Kasumi-1 (cell line): ENCODE measurements around the gene GRIN2A.

Source experiments
- DNase-seq, 2 experiments: peaks; one replicate each; lab custom pipeline; 2025; lab: John Stamatoyannopoulos, UW

Gene GRIN2A

DNA sequence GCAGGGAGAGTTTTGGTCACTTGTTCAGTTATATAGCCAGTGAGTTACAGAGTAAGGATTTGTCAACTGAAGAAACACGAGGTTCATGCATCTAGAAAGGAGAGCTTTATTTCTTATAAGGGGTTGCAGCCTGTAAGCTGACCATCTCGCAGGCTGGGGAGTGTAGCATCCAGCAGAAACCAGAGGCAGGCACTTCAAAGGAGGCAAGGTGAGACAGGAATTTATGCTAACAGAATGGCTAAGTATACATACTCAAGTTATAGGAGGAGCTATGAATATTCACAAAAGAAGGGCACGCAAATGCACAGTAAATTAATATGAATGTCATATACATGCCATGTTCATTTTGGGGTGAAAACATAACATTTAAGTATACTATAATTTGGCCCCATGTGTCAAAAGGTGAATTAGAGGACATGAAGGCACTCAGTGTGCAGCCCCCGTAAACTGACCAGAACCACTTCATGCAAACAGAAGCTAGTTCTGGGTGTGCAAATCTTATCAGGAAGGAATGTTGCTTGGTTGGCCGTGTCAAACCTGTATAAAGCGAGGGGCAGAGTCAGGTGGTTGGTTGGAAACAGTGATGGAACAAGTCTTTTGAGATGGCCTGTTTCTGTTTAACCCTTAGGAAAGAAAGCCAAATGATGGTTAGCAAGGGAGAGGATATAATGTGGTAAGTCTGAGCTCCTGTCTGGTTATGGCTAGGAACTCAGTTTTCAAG, 97.0 kb downstream of the GRIN2A start:
- DNase-seq, result no peak

DNA sequence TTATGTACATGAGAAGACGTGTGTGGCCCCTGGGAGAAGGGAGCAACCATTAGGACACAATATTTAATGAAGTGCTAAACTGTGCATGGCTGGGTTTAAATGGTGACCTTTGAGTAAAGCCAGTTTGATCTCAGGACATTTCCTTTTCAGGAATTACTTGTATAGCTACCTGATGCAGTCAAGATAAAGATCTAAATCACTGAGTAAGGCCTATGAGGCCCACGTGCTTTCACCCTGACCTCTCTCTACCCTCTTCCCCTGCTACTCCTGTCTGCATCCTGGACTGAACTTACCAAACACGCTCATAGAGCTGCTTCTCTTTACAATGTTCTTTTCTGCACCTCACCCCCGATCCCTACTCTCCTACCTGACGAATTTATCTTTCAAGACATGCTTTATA, 98.9 kb downstream of the GRIN2A start:
- no peak for DNase-seq

DNA sequence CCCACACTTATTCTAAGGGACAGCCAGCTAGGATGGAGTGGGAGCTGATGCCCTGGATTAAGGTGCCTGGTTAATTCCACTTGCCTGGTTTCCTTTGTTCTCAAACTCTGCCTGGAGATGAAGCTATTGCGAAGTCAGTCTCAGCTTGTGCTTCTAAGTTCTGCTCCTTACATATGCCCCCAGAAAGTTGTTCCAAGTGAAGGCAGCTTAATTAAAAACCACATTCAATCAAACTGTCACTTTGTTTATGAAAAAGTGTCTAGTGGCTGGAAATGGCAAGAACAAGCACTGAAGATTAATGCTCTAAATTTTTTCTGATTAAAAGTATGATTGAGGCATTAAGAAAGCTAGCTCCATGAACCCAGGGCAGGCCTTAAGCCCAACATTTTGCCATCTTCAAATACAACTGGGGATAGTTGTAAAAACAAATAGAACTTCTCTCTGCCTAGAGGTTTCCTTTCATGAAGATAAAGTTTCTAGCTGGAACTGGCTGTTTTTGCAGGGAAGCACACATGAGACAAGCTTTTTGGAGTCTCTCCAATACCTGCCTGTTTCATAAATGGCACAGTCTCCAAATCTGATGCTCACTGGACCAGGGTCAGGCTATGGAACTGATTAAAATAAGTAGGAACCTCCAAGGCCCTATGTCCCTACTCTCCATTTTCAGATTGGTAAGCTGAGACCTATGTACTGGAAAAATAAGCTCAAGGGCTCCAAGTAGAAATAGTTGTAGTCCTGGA, 100.9 kb downstream of the GRIN2A start:
- DNase-seq, result no peak

DNA sequence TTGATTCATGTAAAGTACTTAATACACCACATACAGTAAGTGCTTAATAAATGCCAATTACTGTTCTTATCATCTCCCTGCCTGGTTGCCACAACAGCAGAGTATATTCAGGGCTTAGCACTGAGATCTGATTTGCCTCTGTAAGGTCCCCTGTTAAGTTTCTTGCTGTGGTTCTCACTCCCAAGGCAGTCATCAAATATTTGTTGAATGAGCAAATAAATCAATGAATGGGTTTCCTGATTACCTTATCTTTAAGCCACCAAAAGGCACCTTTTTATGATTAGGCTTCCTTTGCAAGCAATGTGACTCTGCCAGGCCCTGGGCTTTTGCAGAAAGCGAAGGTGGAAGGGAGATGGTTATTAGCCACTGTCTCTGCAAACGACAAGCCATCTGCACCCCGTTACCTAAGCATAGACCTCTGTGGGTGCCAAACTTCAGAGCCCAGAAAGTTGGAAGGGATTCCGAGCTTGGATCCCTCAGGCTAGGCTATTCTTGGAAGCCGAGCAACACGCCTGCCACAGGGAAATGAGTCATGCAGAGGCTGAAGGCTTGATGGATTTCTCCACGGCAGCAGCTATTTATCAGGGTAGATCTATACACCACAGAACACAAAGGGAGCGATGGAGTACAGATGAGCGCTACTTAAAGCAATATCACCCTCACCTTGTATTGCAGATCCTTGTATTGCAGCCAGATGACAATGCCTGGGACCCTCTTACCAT, 102.0 kb downstream of the GRIN2A start:
- DNase-seq, result no peak

DNA sequence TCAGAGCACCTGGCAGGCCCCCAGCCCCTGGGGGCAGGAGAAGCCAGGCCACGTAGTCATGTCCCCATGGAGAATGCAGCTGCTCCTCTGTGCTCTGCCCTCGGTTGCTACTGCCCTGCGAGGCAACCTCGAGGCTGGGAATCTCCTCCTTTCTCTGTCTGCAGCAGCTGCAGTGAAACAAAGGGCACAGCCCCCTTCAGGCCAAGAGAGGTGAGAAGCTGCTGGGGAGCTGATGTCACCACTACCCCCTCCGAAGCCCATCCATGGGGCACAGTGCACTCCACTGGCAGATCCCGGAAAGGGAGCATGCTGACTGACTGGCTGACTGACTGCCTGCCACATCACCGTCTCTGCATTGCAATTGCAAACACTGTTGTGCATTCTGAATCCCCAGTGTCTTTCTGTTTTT, 103.7 kb downstream of the GRIN2A start:
- no peak for DNase-seq

DNA sequence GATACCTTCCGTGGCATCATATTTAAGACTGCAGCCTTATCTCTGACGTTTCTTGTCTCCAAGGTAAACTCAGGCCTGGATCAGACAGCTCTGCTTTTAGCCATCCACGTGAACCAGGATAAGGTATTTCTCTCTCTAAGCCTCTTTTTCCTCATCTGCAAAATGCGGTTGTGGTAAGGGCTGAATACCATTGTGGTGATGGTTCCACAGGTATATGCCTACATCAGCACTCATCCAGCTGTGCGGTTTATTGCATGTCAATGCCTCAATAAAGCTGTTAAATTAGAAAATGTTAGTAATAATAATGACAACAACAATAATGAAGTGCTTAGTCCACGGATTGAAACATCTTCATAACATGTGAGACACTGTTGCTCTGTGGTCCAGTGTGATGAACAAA, 104.4 kb downstream of the GRIN2A start:
- no peak for DNase-seq

DNA sequence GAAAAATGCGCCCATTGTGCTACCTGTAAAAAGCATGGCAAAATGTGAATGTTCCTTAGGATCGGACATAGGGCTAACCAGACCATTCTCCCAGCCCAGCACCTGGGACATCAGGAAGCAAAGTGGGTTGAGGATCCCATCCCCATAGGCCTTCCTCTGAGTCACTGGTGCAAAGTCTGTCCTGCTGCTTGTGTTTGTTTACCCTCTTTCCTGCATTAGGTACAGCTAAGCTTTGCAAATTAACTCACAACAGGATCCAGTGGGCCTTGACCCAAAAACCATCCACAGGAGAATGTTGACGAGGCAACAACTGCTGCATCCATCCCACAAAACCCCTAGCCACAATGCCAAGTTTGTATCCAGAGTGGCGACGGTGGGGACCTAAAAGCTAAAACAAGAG, 106.2 kb downstream of the GRIN2A start:
- no peak for DNase-seq

DNA sequence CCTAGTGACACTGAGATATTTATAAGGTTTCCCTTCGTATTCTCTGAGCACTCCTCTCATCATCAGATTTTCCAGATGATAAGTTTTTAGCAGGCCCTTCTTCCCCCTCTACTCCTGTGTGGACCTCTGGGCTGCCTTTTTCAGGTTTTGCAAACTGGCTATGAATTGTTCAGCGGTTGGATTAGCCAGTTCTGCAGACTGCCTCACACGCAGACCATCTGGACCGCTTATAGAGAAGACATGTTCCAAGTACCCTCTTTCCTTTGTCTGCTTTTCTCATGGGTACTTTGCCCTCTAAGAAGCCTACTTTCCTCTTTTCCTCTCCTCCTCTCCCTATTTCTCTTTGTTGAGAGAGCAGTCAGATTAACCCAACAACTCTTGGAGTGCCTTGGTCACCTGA, 111.6 kb downstream of the GRIN2A start:
- DNase-seq, result no peak

DNA sequence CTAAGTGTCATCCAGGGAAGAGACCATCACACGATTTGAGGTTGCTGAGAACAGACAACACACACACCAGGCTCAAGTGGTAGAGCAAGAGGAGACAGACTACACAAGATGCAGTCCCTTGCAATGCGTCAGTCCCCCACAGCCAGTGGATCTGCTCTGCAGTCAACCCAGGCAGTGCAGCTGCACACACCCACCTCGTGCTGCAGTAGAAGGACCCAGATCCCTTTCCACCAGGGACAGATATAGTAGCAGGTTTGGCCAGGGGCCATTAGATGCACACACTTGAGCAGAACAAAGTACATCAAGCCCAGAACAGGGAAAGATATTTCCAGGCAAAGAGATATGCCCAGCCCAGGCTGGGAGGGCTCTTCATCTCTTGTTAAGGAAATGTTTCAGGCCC, 112.9 kb downstream of the GRIN2A start:
- DNase-seq, result no peak

DNA sequence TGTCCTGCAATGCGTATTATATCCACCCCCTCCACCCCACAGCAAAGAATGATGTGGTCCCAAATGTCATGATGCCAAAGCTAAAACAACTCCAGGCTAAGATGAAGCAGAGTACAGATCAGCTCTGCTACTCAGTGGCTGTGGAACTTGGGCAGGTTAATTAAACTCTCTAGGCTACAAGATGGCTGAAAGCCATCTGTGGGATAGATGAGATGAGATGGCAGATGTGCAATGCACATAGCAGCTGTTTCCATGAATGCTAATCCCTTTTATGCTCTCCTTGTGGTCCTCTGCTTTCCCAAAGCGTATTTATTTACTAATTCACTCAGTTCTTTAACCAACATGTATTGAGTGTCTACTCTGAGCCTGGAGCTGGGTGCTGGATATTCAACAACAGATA, 114.4 kb downstream of the GRIN2A start:
- no peak for DNase-seq

DNA sequence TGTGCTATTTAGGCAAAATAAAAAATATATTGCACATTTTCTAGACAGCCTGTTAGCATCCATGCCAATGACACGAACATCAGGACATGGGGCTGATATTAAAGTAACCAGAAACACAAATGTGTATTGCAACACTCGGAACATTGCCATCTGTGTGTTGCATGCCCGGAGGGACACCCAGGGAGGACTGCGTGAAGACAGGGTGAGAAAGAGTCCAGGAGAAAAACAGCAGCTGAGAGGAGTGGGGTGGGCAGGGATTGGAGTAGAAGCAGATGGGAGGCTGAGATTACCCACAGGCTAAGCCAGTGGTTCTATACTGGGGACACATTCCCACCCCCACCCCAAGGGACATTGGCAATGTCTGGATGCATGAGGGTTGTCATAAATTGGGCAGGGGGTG, 114.8 kb downstream of the GRIN2A start:
- no peak for DNase-seq

DNA sequence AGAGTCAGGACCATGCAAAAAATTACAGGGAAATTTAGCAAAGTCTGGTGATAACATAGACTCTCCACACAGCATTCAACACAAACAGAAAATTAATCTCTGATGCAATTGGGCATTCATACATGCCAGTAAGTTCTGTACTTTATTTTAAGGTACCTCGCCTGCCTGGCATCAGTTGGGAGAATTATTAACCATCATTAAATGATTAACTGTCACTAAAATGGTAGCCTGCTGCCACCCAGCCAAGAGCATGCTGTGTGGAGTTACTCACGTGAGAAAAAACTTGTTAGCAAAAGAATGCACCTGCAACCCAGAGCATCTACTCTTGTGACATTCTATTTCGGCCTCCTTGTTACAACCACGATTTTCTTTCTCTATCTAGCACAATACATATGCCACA, 117.2 kb downstream of the GRIN2A start:
- DNase-seq, result no peak

DNA sequence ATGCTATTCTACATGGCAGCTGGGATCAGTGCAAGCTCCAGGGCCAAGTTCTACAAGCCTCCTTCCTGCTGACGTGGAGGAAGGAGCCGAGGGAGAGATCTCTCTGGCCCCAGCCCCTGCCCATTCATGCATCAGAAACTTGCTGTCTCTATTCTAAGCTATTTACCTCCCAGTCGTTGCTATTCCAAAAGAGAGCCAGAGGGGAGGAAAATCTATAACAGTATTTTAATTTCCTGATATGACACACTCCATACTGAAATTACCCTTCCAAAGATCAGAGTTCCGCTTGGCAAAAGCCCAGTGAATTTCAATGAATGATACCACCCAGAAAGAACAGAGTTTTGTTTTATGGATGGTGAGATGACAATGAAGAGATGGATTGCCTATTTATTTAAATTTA, 133.4 kb downstream of the GRIN2A start:
- DNase-seq, result no peak

DNA sequence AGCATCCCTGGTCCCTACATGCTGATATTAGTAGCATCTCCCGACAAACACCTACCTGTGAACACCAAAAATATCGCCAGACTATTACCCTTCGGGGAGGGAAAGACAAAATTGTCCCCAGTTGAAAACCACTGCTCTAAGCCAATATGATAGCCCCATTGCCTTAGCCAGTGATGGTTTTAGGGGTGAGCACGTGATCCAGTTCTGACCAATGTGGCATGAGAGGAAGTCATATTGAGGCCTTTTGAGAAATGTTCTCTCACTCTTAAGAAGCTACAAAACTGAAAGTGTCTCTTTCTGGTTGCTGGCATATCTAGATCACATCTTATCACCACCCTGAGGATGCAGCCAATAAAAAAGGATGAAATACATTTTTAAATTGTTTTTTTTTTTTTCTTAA, 136.3 kb downstream of the GRIN2A start:
- no peak for DNase-seq

DNA sequence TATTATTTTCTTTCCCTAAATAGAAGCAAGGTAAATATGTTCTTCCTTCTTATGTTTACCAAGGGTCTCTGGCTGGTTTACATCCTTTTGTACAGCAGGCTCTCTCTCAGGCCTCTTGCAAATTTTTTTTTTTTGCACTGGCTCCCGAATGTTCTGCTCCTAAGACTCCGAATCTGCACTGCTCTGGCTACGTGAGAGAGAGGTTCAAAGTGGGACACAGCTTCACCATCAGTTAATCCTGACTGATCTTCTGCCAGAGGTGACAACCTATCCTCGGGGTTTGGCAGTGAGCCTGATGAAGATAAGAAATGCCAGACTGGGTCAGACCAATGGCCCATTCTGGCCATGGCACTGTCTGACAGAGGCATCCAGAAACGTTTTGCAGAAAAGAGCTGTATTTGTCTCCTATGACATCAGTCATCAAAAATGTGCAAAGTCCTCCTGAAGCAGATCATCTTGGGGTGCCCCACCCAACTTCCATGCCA, 136.9 kb downstream of the GRIN2A start:
- no peak for DNase-seq

DNA sequence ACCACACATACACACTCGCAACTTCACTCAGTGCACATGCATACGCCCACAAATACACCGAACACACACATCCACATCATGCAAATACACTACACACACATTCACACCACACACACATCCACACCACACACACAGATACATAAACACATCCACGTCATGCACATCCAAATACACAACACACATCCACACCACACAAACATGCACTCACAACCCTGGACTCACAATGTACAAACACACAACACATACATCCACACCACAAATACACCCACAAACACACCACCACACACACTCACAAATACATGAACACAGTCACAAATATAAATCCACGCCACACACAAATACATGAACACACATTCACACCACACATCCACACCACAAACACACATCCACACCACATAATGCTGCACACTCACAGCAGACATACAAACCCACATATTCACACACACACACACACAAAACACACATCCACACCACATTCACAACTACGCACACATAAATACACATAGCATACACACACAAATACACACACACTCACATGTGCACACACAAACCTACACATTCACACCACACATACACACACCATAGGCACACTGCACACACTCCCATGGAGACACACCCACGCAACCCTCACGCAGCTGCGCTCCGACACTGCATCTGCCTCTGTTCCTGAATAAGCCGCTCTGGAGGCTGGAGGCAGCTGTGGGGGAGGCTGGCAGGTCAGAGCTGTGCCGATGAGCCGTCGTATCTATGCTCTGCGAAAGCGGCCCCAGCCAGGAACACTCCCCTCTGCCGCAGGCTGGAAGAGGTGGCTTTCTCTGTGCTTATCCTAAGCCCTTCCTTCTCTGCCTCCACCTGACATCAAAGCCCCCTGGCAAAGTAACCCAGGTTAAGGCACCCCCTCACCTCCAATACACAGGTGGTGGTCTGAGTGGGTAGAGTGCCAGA, 141.8 kb downstream of the GRIN2A start:
- DNase-seq, result no peak

DNA sequence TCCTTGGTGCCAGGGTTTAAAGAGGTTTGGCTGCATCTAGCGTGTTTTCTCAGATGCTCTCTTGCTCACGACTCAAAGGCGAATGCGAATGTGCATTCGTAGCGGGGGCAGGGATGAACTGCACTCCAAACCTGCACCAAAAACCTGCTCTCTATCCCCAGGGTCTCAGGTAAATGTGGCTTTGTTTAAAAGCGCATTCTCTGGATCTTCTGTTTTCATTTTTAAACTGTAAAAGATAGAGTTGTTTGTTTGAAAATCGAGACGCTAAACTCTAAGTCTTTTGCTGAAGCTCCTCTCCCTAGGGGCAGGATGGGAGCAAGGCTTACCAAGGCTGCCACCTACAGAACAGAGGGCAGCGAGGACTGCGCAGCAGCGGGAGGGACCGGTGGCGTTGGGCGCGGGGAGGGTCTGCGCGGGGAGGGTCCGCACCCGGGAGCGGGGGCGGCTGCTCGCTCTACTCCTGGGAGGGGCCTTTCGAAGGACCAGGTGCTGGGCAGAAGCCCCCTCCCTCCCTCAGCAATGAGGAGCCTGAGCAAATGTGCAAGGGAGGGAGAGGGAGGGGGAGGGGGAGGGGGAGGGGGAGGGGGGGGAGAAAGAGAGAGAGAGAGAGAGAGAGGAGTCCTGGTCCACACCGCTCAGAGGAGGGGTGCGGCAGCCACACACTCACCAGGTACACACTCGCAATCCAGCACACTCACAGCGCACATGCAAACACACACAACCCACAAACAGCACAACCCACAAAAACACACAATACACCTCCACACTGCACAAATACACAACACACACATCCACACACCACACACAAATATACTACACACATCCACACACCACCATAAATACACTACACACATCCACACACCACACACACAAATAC, 142.8 kb downstream of the GRIN2A start:
- DNase-seq, result no peak

DNA sequence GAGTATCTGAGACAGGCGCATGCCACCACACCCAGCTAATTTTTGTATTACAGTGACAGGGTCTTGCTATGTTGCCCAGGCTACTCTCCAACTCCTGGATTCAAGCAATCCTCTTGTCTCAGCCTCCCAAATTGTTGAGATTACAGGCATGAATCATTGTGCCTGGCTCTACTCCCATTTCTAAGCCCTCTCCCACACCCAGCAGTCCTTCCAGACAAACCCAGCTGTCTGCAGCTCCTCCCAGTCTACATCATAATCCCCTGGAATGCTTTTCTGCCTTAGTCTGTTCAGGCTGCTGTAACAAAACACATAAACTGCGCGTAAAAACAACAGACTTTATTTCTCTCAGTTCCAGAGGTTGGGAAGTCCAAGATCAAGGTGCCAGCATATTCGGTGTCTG, 144.5 kb downstream of the GRIN2A start:
- DNase-seq, result no peak

DNA sequence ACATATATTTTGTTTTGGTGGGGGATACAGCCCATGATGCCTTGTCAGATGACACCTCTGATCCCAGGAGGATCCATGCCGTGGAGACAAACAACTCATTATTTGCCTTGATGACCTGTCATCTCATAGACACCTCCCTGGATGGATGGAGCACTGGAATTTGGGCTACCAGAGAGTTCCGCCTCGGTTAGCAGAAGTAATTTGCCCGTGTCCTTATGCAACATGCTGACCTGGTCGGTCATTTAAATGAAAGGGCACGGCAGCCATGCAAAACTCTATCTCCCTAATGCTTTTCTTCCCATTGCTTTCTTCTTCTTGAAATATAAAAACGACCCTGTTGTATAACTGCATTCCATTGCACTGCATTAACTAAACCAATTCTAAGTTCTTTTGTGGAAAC, 145.3 kb downstream of the GRIN2A start:
- DNase-seq, result no peak

DNA sequence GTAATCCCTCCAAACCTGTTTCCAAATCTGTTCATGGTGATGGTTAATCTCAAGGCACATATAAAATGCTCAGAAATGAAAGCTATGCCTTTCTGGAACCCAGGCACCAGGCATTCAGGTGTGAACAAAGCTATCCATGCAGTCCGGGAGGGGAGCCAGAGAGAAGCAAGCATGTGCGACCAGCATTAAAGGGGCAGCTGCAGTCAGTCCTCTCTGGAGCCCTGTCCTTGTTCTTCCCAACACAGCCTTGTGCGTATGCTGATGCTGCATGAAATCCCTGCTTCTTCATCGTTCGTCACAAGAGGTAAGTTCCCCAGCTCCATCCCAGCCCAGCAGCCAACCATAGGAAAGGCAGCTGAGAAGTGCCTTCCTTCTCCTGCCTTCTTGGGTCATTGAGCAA, 148.7 kb downstream of the GRIN2A start:
- DNase-seq, result no peak

DNA sequence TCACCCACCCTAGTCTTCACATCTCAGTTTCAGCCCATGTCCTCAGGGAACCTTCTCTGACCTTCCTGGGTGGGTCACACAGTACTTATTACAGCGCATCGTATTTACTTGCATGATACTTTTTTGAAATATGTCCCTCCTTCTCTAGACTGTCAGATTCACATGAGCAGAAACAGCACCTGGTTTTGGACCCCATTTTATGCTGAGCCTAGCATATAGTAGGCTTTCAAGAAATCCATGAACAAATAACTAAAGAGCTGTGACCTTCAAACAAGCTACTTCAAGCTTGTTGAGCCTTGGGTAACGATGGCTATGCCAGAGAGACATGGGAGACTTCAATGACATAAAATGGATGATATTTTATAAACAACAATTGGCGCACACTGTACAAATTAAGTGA, 150.3 kb downstream of the GRIN2A start:
- DNase-seq, result no peak
